Measurements from ENCODE around the gene PDE8A.

GRCh38 chr15:85059734-85060133 is 78.1 kb downstream of the PDE8A start:
- TF ChIP-seq EZH2 (IDR thresholded peaks at IDR 0.05; ENCODE audit: borderline replicate concordance, insufficient read depth, low read depth, low read length, poor library complexity, severe bottlenecking), result no peak
- TF ChIP-seq, protein P1, sequence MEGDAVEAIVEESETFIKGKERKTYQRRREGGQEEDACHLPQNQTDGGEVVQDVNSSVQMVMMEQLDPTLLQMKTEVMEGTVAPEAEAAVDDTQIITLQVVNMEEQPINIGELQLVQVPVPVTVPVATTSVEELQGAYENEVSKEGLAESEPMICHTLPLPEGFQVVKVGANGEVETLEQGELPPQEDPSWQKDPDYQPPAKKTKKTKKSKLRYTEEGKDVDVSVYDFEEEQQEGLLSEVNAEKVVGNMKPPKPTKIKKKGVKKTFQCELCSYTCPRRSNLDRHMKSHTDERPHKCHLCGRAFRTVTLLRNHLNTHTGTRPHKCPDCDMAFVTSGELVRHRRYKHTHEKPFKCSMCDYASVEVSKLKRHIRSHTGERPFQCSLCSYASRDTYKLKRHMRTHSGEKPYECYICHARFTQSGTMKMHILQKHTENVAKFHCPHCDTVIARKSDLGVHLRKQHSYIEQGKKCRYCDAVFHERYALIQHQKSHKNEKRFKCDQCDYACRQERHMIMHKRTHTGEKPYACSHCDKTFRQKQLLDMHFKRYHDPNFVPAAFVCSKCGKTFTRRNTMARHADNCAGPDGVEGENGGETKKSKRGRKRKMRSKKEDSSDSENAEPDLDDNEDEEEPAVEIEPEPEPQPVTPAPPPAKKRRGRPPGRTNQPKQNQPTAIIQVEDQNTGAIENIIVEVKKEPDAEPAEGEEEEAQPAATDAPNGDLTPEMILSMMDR (IDR thresholded peaks at IDR 0.05), result no peak

All from B cell (primary cell).